SH-SY5Y (cell line): ENCODE data around the gene OCA2.

Experiments
- GATA2 ChIP-seq: IDR thresholded peaks from 2 replicates; pipeline ENCODE4 v1.6.1; 2011; ENCODE audit warnings: mild to moderate bottlenecking, low read depth, low read length
- GATA3 ChIP-seq: IDR thresholded peaks from 2 replicates; pipeline ENCODE4 v1.6.1; 2011; ENCODE audit warnings: low read depth, mild to moderate bottlenecking, low read length, moderate library complexity

GRCh38 chr15:28021281-28022039 lies 77.7 kb downstream of the OCA2 start:
- TF ChIP-seq GATA2 (no peak), GATA3 (no peak)
